KBM-7 (cell line): ENCODE results near the gene SSX2IP.

Source experiments
- DNase-seq: peaks from one replicate; pipeline ENCODE4 v3.0.0-alpha.2; 2015
- in situ Hi-C: fragments of 300-500 bp; cut with MboI; formaldehyde crosslinking; loops from 2 replicates; pipeline ENCODE4 v1.14.3; 2020; ENCODE audit warnings: low sequenced_read_pairs, low pct_unique_long_range_greater_than_20kb, mixed read lengths

SSX2IP gene

DNA sequence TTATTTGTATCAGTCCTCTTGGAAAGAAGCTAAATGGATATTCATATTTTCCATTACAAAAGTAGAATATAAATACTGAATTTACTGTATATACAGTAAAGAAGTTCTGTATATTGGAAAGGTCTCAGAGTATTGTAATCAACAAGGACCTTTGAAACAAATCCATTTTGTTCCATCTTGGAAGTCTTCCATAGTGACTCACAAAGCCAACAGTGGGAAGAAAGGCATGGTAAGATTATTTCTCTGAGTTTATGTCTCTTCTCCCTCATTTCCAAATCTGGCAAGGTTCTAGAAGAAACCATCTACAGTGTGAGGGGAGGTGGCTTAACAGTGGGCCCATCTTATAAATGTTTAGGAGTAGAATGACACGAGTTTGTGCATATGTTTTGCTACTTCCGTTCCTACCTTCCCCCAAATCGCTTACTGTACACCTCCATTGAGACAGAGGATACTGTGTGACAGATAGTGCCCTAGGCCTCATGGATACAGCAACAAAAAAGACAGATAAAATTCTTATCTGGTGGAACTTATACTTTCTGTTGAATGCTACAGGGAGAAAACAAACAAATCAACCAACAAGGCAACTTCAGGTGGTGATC lies 22.1 kb upstream of the SSX2IP start:
- no peak for DNase-seq
- in situ Hi-C loops = no loop called here

DNA sequence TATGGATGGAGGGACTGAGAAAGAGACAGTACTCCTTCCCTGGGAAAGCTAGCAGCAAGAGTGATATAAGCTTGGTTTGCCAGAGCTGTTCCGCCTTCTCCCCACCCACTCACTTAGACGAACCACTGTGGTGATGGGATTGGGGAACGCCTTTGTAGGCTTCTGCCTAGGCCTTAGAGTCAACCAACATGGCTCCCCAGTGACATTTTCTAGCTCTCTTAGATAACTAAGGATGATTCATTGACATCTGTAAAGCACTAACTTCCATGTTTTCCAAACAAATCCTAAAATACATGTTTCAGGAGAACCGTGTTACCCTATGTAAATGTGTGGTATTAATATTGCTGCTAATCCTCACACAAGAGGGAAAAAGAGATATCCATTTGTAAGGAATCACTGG lies 21.6 kb upstream of the SSX2IP start:
- DNase-seq = no peak
- in situ Hi-C loops = no loop called here

DNA sequence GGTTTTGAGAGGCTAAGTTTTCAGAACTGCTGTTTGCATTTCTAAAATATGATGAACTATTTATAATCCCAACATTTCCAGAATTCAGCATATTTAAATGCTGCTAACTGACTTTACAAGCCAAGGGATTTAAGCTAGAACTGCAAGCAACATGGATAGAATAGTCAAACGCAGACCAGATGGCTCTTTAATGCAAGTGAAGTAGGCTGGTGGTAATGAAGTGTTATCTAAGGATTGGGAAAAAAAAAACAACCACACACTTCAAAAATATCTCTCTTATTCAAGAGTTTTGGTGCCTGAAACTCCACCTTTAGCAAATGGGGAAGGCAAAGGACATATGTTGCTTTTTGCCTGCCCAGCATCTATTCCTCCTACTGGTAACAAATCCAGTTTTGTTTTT lies 20.9 kb upstream of the SSX2IP start:
- in situ Hi-C loops = no loop called here
- no peak for DNase-seq

DNA sequence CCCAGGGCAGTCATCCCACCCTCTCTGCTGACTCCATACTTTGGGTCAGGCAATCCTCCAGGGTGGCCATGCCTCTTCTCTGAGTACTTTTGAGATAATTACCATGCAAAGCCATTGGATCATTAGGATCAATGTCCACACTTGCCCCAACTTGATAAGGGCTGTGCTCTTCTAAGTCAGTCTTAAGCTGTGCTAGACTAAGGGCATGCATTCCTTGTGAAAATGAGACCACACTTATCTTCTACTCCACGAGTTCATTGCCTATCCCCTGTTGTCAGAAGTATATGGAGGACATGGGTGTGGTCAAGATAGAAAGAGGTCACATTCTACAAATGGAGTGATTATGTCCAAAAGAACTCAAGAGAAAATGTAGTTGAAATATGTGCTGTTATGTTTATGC lies 18.9 kb upstream of the SSX2IP start:
- in situ Hi-C loops = no loop called here
- no peak for DNase-seq

DNA sequence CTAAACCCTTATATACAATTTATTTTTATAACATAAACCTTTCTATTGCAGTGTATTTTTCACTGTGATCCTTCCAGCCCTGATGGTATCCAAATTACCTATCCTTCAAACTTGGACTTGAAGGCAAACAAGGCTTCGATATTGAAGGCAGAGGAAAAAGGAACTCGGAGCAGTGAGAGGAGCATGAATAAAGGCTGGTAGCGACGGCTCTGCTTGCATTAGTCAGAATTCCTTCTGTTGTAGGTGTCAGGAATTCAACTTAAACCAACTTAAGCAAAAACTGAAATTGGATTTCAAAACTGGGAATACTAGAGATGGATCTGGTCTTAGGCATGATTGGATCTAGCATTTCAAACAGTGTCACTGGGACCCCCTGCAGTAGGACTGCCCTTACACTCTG lies 17.8 kb upstream of the SSX2IP start:
- no peak for DNase-seq
- in situ Hi-C loops = no loop called here

DNA sequence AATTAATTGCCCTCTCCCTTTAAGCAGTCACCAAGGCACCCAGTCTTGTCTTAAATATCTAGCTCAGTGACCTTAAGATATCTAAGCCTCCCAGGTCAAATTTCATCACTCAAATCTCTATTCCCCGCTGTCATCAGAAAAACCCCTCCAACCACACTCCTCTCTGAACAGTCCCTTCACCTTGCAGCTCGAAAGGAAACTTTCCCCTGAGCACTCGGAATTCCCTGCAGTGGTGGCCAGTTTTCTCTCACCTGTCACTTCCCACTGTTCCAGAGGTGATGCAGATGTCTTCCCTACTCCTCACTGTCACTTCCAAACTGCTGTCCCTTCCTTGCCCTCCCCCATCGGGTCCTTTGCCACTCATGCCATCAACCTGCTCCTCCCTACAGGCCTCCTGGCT lies 15.3 kb upstream of the SSX2IP start:
- in situ Hi-C loops = no loop called here
- no peak for DNase-seq

DNA sequence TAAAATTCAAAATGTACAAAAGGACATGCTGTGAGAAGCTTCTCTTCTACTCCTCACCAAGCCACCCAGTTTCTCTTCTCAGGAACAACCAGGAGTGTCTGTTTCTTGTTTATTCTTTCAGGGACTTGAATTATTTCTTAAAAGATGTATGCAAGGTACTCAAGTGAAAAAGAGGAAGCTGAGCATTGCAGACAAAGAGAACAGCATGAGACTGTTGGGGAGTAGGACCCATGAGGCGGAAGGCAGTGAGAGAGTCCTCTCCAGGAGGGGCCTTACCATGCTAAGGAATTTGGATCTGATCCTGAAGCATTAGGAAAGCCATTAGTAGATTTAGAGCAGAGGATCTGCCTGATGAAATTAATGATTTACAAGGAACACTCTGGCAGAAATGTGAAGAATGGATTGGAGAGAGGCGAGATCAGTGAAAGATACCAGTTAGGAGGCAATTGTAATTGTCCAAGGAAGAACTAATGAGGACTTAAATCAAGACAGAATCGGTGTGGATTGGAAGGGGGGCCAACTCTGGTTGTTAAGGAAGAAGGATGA lies 14.7 kb upstream of the SSX2IP start:
- DNase-seq = peak; percentile 76
- in situ Hi-C loops = no loop called here

DNA sequence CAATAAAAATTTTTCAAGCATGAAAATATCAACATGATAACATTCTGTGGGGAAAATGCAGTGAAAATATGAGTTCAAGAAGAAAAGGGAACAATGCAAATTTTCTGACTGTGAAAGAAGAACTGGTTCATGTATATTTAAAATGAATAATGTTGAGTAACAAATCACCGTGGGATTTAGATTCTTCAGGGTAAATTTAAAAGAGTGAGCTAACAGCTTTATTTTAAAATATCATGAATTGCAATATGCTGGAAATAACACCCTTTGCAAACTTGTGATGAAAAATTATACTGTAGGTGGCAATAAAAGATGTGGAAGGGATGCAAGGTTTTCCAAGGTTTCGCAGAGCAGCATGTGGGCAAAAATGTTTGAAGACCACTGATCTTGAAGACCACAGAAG lies 13.2 kb upstream of the SSX2IP start:
- no peak for DNase-seq
- in situ Hi-C loops = no loop called here

DNA sequence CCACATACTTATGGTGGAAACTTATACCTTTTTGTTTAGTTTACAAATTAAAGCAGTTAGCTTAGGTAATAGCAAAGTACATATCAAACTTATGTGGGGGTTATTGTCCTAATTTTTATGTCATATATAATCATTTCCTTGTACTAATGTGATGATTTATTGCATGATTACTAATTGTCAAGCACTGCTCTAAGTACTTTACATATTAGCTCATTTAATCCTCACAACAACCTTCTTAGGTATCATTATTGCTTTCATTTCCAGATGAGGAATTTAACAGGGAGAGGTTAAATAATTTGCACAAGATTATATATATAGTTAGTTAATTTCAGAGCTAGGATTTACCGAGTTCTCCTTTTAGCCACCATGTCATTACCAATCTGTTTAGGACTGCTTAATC lies 11.9 kb upstream of the SSX2IP start:
- in situ Hi-C loops = no loop called here
- no peak for DNase-seq

DNA sequence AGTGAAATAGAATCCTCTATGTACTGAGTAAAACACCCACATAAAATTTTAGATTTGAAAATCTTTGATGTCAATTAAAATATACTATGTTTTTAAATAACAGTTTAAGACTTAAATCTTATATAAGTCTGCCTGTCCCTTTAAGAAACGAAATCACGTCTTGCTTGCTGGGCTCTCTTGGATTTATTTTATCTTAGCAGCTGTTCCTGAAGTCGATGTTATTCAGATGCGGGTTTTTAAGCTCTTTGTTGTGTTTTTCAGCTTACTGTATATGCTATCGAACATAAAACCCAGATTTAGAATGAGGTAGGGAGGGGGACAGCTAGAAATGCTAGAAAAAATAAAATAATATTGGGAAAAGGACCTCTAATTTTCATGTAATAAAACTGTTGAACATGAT lies 11.1 kb upstream of the SSX2IP start:
- in situ Hi-C loops = no loop called here
- DNase-seq = no peak

DNA sequence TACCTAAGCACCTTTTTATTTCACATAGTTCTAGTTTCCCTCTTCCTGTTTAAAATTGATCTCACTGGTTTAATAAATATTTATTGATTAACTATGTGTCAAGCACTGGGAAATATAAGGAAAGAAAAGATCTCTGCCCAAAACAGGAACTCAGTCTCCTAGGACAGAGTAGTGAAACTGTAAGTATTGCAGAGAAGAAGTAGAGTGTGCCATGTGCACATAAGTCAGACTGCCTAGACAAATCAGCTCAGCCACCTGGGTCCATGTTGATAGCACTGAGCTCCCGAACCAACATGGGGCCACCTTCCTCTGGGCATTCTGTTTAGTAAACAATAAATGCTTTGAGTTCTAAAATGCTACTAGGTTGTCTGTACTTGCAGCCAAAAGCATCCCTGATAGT lies 9.8 kb upstream of the SSX2IP start:
- DNase-seq = peak; percentile 32
- in situ Hi-C loops = no loop called here

DNA sequence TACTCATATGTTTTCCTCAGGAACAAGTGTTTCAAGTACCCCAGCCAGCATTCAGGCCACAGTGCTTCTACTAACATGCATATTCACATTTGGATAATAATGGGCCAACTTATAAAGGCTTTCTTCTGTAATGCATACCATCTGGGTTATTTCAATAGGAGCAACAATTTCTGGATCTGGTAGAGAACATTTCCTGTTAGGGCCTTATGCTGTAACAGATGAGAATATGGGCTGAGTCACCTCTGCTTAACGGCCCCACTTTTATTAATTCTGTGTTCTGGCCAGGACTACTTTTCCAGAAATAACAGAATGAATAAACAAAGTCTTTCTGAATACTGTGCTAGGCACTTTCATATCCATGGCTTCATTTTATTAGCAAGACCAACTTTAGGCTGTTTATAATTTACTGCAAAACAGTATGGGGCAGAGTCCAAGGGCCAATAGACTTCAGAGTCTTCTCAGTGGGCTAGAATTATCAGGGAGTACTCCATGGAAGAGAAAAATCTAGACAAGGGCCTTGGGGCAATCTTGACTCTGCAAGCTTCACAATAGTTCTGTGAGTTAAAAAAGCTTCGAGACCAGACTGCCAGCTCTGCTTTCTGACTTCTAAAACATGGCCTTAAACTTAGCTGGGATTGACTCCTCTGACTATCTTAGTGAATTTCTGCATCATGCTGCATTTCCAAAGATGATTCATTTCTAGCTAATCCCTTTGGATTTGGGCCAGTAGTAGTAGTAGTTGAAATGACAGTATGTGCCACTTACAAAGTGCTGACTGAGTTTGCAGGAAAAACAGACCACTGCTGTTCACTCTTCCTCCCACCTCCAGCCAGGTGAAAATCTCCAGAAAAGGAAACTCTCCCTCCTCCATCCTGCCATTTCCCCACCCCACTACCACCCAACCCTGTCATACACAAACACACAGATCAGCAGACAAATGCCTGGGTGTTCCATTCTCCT lies 8.2 kb upstream of the SSX2IP start:
- in situ Hi-C loops = no loop called here
- no peak for DNase-seq

DNA sequence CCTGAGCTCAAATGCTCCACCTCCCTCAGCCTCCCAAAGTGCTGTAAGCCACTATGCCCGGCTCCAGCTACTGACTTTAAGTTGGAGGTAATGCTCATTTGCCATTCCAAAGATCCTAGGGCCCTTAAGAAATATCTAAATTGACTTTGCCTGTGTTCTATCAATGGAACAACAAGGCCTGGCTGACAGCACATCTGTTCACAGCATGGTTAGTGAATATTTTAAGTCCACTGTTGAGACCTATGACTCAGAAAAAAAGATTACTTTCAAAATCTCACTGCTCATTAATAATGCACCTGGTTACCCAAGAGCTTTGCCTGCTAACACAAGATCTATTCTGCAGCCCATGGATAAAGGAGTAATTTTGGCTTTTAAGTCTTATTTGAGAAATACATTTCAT lies 3.5 kb upstream of the SSX2IP start:
- in situ Hi-C loops = no loop called here
- no peak for DNase-seq

DNA sequence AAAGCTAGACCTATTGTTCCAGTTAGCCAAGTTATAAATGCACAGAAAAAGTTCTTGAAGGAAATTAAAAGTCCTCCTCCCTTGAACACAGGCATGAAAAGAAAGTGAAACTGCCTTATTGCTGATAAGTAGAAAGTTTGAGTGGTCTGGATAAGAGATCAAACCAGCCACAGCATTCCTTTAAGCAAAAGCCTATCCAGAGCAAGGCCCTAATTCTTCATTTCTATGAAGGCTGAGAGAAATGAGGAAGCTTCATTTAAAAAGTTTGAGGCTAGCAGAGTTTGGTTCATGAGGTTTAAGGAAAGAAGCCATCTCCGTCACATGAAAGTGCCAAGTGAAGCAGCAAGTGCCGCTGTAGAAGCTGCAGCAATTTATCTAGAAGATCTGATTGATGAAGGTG lies 2.7 kb upstream of the SSX2IP start:
- in situ Hi-C loops = no loop called here
- DNase-seq = peak; percentile 65

DNA sequence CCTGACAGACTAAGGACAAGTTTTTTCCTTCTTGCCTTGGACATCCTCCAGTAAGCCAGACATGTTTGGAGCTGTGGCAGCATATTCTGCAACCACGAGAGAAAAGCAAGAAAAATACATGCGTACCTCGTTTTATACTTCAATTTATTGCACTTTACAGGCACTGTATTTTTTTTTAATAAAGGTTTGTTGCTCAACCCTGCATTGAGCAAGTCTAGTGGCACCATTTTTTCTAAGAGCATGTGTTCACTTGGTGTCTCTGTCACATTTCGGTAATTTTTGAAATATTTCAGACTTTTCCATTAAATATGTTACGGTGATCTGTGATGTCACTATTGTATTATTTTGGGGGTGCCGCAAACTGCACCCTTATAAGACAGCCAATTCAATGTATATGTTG lies 2.1 kb upstream of the SSX2IP start:
- DNase-seq = no peak
- in situ Hi-C loops = no loop called here

DNA sequence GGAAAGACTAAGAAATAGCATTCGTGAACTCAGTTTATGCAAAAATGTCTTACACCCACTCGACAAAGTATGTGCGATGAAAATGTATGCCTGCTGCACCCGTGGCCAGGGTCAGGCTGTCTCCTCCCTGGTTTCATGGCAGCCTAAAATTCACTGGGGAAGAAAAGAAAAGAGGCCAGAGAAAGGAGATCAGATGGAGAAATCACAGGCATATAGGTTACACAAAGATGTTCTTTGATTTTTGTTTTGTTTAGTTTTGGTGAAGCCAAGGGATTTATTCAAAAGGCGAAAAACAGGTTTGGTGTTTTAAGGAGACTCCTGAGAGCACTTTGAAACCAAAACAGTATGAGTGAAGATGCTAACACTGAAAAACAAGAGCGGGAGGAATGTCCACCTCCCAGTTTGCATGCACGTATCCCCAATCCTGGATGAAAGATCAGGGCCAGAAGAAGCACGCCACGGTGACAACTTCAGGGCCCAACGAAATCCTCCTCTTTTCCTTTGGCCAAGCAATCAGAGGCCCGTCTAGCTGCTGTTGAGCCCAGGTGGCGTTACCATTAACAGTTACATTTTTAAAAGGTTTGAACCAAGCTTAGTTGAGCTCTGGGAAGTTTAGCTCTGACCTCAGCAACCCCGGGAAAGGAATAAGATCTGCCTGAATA lies 992 bp upstream of the SSX2IP start:
- in situ Hi-C loops = no loop called here
- peak; percentile 11 for DNase-seq

DNA sequence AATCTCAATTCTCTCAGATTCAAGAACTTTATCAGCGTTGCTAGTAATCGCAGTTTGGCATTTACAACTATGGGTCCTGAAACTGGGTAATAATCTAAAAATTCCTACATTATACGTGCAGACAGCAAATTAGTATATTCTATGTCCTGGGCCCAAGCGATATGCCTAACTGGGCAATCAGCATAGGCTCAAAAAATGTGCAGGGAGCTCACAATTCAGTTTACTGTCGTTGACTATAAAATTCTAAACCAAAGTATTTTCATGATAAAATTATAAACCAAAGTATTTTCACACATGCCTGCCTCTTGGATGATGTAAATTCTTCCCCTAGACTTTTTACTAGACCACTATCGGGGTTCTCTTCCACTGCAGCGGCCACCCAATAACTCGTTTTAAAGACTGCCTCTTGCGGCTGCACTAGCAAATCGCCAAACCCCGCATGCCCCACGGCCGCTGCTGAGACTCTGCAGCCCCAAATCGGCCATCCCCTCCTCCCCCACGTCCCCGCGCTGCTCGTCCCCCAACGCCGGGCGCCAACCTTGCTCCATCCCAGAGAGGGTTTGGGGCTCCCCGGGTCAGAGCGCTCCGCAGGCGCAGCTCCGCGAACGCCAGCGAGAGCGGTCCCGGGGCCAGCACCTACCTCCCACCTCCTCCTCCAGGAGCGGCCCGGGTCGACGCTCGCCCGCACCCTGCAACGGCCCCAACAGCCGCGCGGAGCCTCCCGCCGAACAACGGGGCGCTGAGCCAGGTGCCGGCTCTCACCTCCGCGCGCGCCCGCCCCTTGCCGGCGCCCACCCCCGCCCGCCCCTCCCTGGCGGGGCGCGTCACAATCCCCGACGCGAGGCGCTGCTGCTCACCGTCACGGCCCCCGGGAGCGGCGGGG lies 506 bp downstream of the SSX2IP start:
- in situ Hi-C loops = no loop called here
- DNase-seq = peak; percentile 40

DNA sequence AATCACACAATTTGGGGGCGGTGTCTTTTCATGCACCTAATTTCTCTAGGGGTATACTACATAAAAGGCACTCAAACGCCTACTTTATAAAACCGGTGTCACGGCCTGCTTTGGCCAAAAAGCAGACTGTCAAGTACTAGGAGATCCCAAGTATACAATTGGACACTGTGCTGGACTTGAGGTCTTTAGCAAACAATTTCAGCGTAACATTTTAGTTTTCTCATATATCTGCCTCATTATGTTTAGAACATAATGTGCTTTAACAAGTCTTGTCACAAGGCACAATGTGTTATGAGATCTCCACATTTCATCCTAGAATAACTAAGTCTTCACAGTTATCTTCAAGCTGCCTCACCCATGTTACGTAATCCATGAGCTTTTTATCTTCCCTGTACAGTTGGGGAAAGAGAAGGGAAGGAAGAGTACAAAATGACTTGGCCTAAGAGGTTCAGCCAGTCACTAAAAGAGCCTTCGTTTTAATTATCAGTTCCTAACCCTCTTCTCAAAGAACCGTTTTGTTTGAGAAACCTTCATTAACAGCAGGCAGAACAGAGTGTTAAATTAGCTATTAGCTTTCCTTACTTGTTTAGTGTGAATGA lies 1.7 kb downstream of the SSX2IP start:
- in situ Hi-C loops = no loop called here
- peak; percentile 65 for DNase-seq
